OCI-LY1 (cell line): ENCODE data around the gene PTPRT.
A peak's percentile ranks its signal among the peaks of the same experiment; 100 is the strongest.

Experiments
- H2AFZ ChIP-seq: fragments of 200-600 bp; sonication (generic), shearing (Covaris generic); 2 replicates; pipeline ENCODE4 v1.6.0; 2014; ENCODE audit warnings: antibody characterized with exemption, mild to moderate bottlenecking, low read length
- H3F3A ChIP-seq: fragments of 200-600 bp; sonication (generic), shearing (Covaris generic); 2 replicates; pipeline ENCODE4 v1.6.0; 2014; ENCODE audit warnings: mild to moderate bottlenecking, antibody characterized with exemption, low read length, moderate library complexity; ENCODE audit not compliant: insufficient read depth
- H3K27ac ChIP-seq: fragments of 200-600 bp; sonication (generic); 2 replicates; pipeline ENCODE4 v1.5.1; 2014; ENCODE audit warnings: low read length, mixed run types, mild to moderate bottlenecking, low read depth; ENCODE audit not compliant: poor library complexity, severe bottlenecking
- H3K27me3 ChIP-seq: fragments of 200-600 bp; sonication (generic); 2 replicates; pipeline ENCODE4 v1.6.0; 2014; ENCODE audit warnings: antibody characterized with exemption, mild to moderate bottlenecking, low read length, moderate library complexity; ENCODE audit not compliant: insufficient read depth
- H3K36me3 ChIP-seq: fragments of 200-600 bp; sonication (generic); 2 replicates; pipeline ENCODE4 v1.6.1; 2014; ENCODE audit warnings: mild to moderate bottlenecking, antibody characterized with exemption, low read length, moderate library complexity, mixed read lengths; ENCODE audit not compliant: insufficient read depth
- H3K4me1 ChIP-seq: fragments of 200-600 bp; sonication (generic); 2 replicates; pipeline ENCODE4 v1.5.1; 2014; ENCODE audit warnings: mild to moderate bottlenecking, low read length, moderate library complexity; ENCODE audit not compliant: insufficient read depth, severe bottlenecking
- H3K4me2 ChIP-seq: fragments of 200-600 bp; sonication (generic), shearing (Covaris generic); 2 replicates; pipeline ENCODE4 v1.6.1; 2014; ENCODE audit warnings: low read length
- H3K4me3 ChIP-seq: fragments of 200-600 bp; sonication (generic); 2 replicates; pipeline ENCODE4 v1.5.1; 2014; ENCODE audit warnings: low read length, low read depth, mild to moderate bottlenecking, mixed read lengths; ENCODE audit not compliant: poor library complexity, severe bottlenecking
- H3K79me2 ChIP-seq: fragments of 200-600 bp; shearing (Covaris generic); 2 replicates; pipeline ENCODE4 v1.6.1; 2016; ENCODE audit warnings: mixed run types, low read length, mixed read lengths; ENCODE audit not compliant: insufficient read depth
- H3K9ac ChIP-seq: fragments of 200-600 bp; sonication (generic), shearing (Covaris generic); 2 replicates; pipeline ENCODE4 v1.6.1; 2014; ENCODE audit warnings: mild to moderate bottlenecking, low read length, mixed read lengths
- H3K9me2 ChIP-seq: fragments of 200-600 bp; sonication (generic), shearing (Covaris generic); 2 replicates; pipeline ENCODE4 v1.6.1; 2014; ENCODE audit warnings: low read depth, mild to moderate bottlenecking, low read length, mixed read lengths
- H3K9me3 ChIP-seq: fragments of 200-600 bp; shearing (Covaris generic); 2 replicates; pipeline ENCODE4 v1.6.1; 2014; ENCODE audit warnings: low read length, mixed read lengths
- H4K20me1 ChIP-seq: fragments of 200-600 bp; sonication (generic), shearing (Covaris generic); 2 replicates; pipeline ENCODE4 v1.6.0; 2016; ENCODE audit warnings: mild to moderate bottlenecking, low read length; ENCODE audit not compliant: insufficient read depth
- EZH2 ChIP-seq: fragments of 200-600 bp; sonication (generic), shearing (Covaris generic); IDR thresholded peaks from 2 replicates; pipeline ENCODE4 v1.8.0; 2017; ENCODE audit warnings: borderline replicate concordance, mixed run types, mild to moderate bottlenecking, antibody characterized with exemption, low read length, moderate library complexity, mixed read lengths
- TF ChIP-seq, protein P1 (sequence below): fragments of 200-600 bp; sonication (generic), shearing (Covaris generic); IDR thresholded peaks from 2 replicates; pipeline ENCODE4 v1.5.1; 2017; ENCODE audit warnings: mild to moderate bottlenecking, antibody characterized with exemption, low read length, moderate library complexity, mixed read lengths

The PTPRT gene

GRCh38 chr20:42688576-42688975, 501.1 kb downstream of the PTPRT start:
- no peak overlapping the region for H2AFZ ChIP-seq
- no peak overlapping the region for H3K4me2 ChIP-seq
- no peaks in the 10 kb centered on the region for H3K4me1 ChIP-seq
- TF ChIP-seq EZH2: no peak
- TF ChIP-seq, protein P1, sequence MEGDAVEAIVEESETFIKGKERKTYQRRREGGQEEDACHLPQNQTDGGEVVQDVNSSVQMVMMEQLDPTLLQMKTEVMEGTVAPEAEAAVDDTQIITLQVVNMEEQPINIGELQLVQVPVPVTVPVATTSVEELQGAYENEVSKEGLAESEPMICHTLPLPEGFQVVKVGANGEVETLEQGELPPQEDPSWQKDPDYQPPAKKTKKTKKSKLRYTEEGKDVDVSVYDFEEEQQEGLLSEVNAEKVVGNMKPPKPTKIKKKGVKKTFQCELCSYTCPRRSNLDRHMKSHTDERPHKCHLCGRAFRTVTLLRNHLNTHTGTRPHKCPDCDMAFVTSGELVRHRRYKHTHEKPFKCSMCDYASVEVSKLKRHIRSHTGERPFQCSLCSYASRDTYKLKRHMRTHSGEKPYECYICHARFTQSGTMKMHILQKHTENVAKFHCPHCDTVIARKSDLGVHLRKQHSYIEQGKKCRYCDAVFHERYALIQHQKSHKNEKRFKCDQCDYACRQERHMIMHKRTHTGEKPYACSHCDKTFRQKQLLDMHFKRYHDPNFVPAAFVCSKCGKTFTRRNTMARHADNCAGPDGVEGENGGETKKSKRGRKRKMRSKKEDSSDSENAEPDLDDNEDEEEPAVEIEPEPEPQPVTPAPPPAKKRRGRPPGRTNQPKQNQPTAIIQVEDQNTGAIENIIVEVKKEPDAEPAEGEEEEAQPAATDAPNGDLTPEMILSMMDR: no peak
- H3K9me3 ChIP-seq: 0 out of 2 replicates have a peak, but pooled peaks cover 3% of the 10 kb centered on the region
- no peaks in the 10 kb centered on the region for H3K9me2 ChIP-seq
- no peak overlapping the region for H3K4me3 ChIP-seq
- H3K79me2 ChIP-seq: no peaks in the 10 kb centered on the region
- no peaks in the 10 kb centered on the region for H3F3A ChIP-seq
- no peak overlapping the region for H3K27ac ChIP-seq
- H3K27me3 ChIP-seq: no peaks in the 10 kb centered on the region; the same call in 1 of the 2 replicates
- no peaks in the 10 kb centered on the region for H4K20me1 ChIP-seq
- no peaks in the 10 kb centered on the region for H3K36me3 ChIP-seq
- no peak overlapping the region for H3K9ac ChIP-seq

GRCh38 chr20:42686057-42686456, 503.6 kb downstream of the PTPRT start:
- H3K4me3 ChIP-seq: no peak overlapping the region
- H4K20me1 ChIP-seq: no peaks in the 10 kb centered on the region
- TF ChIP-seq, protein P1: no peak
- no peak for TF ChIP-seq EZH2
- H3K9me3 ChIP-seq: no peaks in the 10 kb centered on the region
- H3K9me2 ChIP-seq: no peaks in the 10 kb centered on the region
- no peak overlapping the region for H3K4me2 ChIP-seq
- no peak overlapping the region for H2AFZ ChIP-seq
- H3K27ac ChIP-seq: no peak overlapping the region
- no peaks in the 10 kb centered on the region; the same call in 1 of the 2 replicates for H3K27me3 ChIP-seq
- no peaks in the 10 kb centered on the region for H3K36me3 ChIP-seq
- no peaks in the 10 kb centered on the region for H3K79me2 ChIP-seq
- H3K9ac ChIP-seq: no peak overlapping the region
- H3F3A ChIP-seq: no peaks in the 10 kb centered on the region
- H3K4me1 ChIP-seq: no peaks in the 10 kb centered on the region

DNA sequence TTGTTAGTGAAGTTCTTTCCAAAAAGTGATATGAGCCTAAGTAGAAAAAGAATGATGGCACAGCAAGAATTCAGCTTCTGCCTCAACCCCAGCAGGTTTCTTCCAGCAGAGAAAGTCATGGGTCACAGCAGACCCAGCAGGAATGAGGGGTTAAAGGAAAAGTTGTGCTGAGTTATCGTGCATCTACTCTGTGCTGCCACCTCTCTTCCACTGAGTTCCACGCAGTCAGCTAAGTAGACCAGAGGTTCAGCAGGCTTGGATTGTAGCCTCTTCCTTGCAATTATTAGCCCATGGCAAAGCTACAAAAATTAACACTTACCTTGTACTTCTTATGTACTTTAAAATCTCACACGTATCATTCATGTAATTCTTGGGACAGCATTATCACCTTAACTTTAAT, 510.8 kb downstream of the PTPRT start:
- Histone ChIP-seq H3K9me2 (no peaks in the 10 kb centered on the region), H4K20me1 (no peaks in the 10 kb centered on the region), H3K4me3 (no peak overlapping the region), H2AFZ (no peak overlapping the region), H3K27ac (no peak overlapping the region), H3K36me3 (no peaks in the 10 kb centered on the region), H3F3A (no peaks in the 10 kb centered on the region), H3K79me2 (no peaks in the 10 kb centered on the region), H3K4me2 (no peak overlapping the region), H3K9ac (no peak overlapping the region), H3K4me1 (no peaks in the 10 kb centered on the region), H3K9me3 (no peaks in the 10 kb centered on the region), H3K27me3 (no peaks in the 10 kb centered on the region)
- no peak for TF ChIP-seq EZH2
- TF ChIP-seq, protein P1: peak; percentile 51
